Measurements from ENCODE around the gene BGN.

The BGN gene

GRCh38 chrX:153523269-153523668 lies 28.5 kb downstream of the BGN start:
- Histone ChIP-seq H3K79me2 (ENCODE audit: control insufficient read depth, insufficient read depth, low read length, poor library complexity) (no peaks in the 10 kb centered on the region), H3K23ac (ENCODE audit: low read length) (no peak overlapping the region), H3K27ac (ENCODE audit: low read depth, low read length) (no peak overlapping the region), H3K4ac (ENCODE audit: low read depth, low read length) (no peak overlapping the region), H3K9ac (ENCODE audit: low read length) (no peak overlapping the region), H3K14ac (ENCODE audit: low read length) (no peak overlapping the region), H2AK5ac (ENCODE audit: low read length) (no peak overlapping the region), H2AFZ (ENCODE audit: insufficient read depth, low read length, poor library complexity) (no peak overlapping the region), H3K4me1 (ENCODE audit: control insufficient read depth in 1 of 2, insufficient read depth in 2 of 2, low read length in 2 of 2) (no peaks in the 10 kb centered on the region), H2BK120ac (ENCODE audit: insufficient read depth, low read length, poor library complexity) (no peak overlapping the region), H4K8ac (ENCODE audit: low read depth, low read length) (no peak overlapping the region), H3K36me3 (ENCODE audit: control insufficient read depth in 1 of 2, insufficient read depth in 2 of 2, low read length in 2 of 2) (no peaks in the 10 kb centered on the region), H3K79me1 (ENCODE audit: low read length) (no peaks in the 10 kb centered on the region), H4K12ac (ENCODE audit: low read depth, low read length) (no peak overlapping the region), H3K27me3 (ENCODE audit: insufficient read depth, low read length) (peaks cover 4% of the 10 kb centered on the region), H2BK5ac (ENCODE audit: low read depth, low read length, poor library complexity) (no peak overlapping the region), H2BK12ac (ENCODE audit: low read length) (no peak overlapping the region), H3K9me3 (ENCODE audit: insufficient read depth, low read depth, low read length) (no peaks in the 10 kb centered on the region), H4K91ac (ENCODE audit: low read depth, low read length) (no peak overlapping the region), H3K18ac (ENCODE audit: low read length) (no peak overlapping the region), H3K4me3 (ENCODE audit: low read depth, low read length) (no peak overlapping the region), H3K4me2 (ENCODE audit: low read length) (no peak overlapping the region)
- no CpG with 5 or more reads among the region's 7 CpGs for WGBS (ENCODE audit: extremely low coverage, insufficient coverage, insufficient read length)
- no peak for DNase-seq

- WGBS (ENCODE audit: extremely low coverage, insufficient coverage, insufficient read length) = no CpG with 5 or more reads among the region's 3 CpGs
Measured at GRCh38 chrX:153524234-153524633, 29.5 kb downstream of the BGN start.

GRCh38 chrX:153525451-153525850 lies 30.7 kb downstream of the BGN start:
- Histone ChIP-seq H3K14ac (ENCODE audit: low read length) (no peak overlapping the region), H2AFZ (ENCODE audit: insufficient read depth, low read length, poor library complexity) (no peak overlapping the region), H3K18ac (ENCODE audit: low read length) (no peak overlapping the region), H3K27me3 (ENCODE audit: insufficient read depth, low read length) (no peaks in the 10 kb centered on the region), H4K91ac (ENCODE audit: low read depth, low read length) (no peak overlapping the region), H3K4me1 (ENCODE audit: control insufficient read depth in 1 of 2, insufficient read depth in 2 of 2, low read length in 2 of 2) (no peaks in the 10 kb centered on the region), H4K8ac (ENCODE audit: low read depth, low read length) (no peak overlapping the region), H3K27ac (ENCODE audit: low read depth, low read length) (no peak overlapping the region), H3K4ac (ENCODE audit: low read depth, low read length) (no peak overlapping the region), H2BK12ac (ENCODE audit: low read length) (no peak overlapping the region), H3K36me3 (ENCODE audit: control insufficient read depth in 1 of 2, insufficient read depth in 2 of 2, low read length in 2 of 2) (no peaks in the 10 kb centered on the region), H2AK5ac (ENCODE audit: low read length) (no peak overlapping the region), H4K12ac (ENCODE audit: low read depth, low read length) (no peak overlapping the region), H3K9ac (ENCODE audit: low read length) (no peak overlapping the region), H3K23ac (ENCODE audit: low read length) (no peak overlapping the region), H3K4me2 (ENCODE audit: low read length) (no peak overlapping the region), H3K79me1 (ENCODE audit: low read length) (no peaks in the 10 kb centered on the region), H3K4me3 (ENCODE audit: low read depth, low read length) (no peak overlapping the region), H3K9me3 (ENCODE audit: insufficient read depth, low read depth, low read length) (no peaks in the 10 kb centered on the region), H2BK5ac (ENCODE audit: low read depth, low read length, poor library complexity) (no peak overlapping the region), H2BK120ac (ENCODE audit: insufficient read depth, low read length, poor library complexity) (no peak overlapping the region), H3K79me2 (ENCODE audit: control insufficient read depth, insufficient read depth, low read length, poor library complexity) (no peaks in the 10 kb centered on the region)
- WGBS (ENCODE audit: extremely low coverage, insufficient coverage, insufficient read length) = no CpG with 5 or more reads among the region's 6 CpGs
- no peak for DNase-seq

More at GRCh38 chrX:153524234-153524633, 29.5 kb downstream of the BGN start:
- Histone ChIP-seq H3K9ac (ENCODE audit: low read length) (no peak overlapping the region), H3K4me3 (ENCODE audit: low read depth, low read length) (no peak overlapping the region), H2AK5ac (ENCODE audit: low read length) (no peak overlapping the region), H3K36me3 (ENCODE audit: control insufficient read depth in 1 of 2, insufficient read depth in 2 of 2, low read length in 2 of 2) (no peaks in the 10 kb centered on the region), H3K4me2 (ENCODE audit: low read length) (no peak overlapping the region), H3K14ac (ENCODE audit: low read length) (no peak overlapping the region), H2BK5ac (ENCODE audit: low read depth, low read length, poor library complexity) (no peak overlapping the region), H3K18ac (ENCODE audit: low read length) (no peak overlapping the region), H4K8ac (ENCODE audit: low read depth, low read length) (no peak overlapping the region), H2BK12ac (ENCODE audit: low read length) (no peak overlapping the region), H3K27ac (ENCODE audit: low read depth, low read length) (no peak overlapping the region), H3K79me2 (ENCODE audit: control insufficient read depth, insufficient read depth, low read length, poor library complexity) (no peaks in the 10 kb centered on the region), H4K12ac (ENCODE audit: low read depth, low read length) (no peak overlapping the region), H3K27me3 (ENCODE audit: insufficient read depth, low read length) (no peaks in the 10 kb centered on the region), H3K79me1 (ENCODE audit: low read length) (no peaks in the 10 kb centered on the region), H3K9me3 (ENCODE audit: insufficient read depth, low read depth, low read length) (no peaks in the 10 kb centered on the region), H4K91ac (ENCODE audit: low read depth, low read length) (no peak overlapping the region), H2AFZ (ENCODE audit: insufficient read depth, low read length, poor library complexity) (no peak overlapping the region), H3K23ac (ENCODE audit: low read length) (no peak overlapping the region), H3K4me1 (ENCODE audit: control insufficient read depth in 1 of 2, insufficient read depth in 2 of 2, low read length in 2 of 2) (no peaks in the 10 kb centered on the region), H3K4ac (ENCODE audit: low read depth, low read length) (no peak overlapping the region), H2BK120ac (ENCODE audit: insufficient read depth, low read length, poor library complexity) (no peak overlapping the region)
- no peak for DNase-seq

- Histone ChIP-seq H2BK120ac (ENCODE audit: insufficient read depth, low read length, poor library complexity) (no peak overlapping the region), H3K79me2 (ENCODE audit: control insufficient read depth, insufficient read depth, low read length, poor library complexity) (no peaks in the 10 kb centered on the region), H2BK12ac (ENCODE audit: low read length) (no peak overlapping the region), H2BK5ac (ENCODE audit: low read depth, low read length, poor library complexity) (no peak overlapping the region), H4K8ac (ENCODE audit: low read depth, low read length) (no peak overlapping the region), H2AK5ac (ENCODE audit: low read length) (no peak overlapping the region), H3K36me3 (ENCODE audit: control insufficient read depth in 1 of 2, insufficient read depth in 2 of 2, low read length in 2 of 2) (no peaks in the 10 kb centered on the region), H3K14ac (ENCODE audit: low read length) (no peak overlapping the region), H3K27me3 (ENCODE audit: insufficient read depth, low read length) (no peaks in the 10 kb centered on the region), H3K4me1 (ENCODE audit: control insufficient read depth in 1 of 2, insufficient read depth in 2 of 2, low read length in 2 of 2) (no peaks in the 10 kb centered on the region), H3K9me3 (ENCODE audit: insufficient read depth, low read depth, low read length) (no peaks in the 10 kb centered on the region), H3K18ac (ENCODE audit: low read length) (no peak overlapping the region), H3K27ac (ENCODE audit: low read depth, low read length) (no peak overlapping the region), H3K4me3 (ENCODE audit: low read depth, low read length) (no peak overlapping the region), H2AFZ (ENCODE audit: insufficient read depth, low read length, poor library complexity) (no peak overlapping the region), H4K12ac (ENCODE audit: low read depth, low read length) (no peak overlapping the region), H3K23ac (ENCODE audit: low read length) (no peak overlapping the region), H3K4me2 (ENCODE audit: low read length) (no peak overlapping the region), H4K91ac (ENCODE audit: low read depth, low read length) (no peak overlapping the region), H3K4ac (ENCODE audit: low read depth, low read length) (no peak overlapping the region), H3K9ac (ENCODE audit: low read length) (no peak overlapping the region), H3K79me1 (ENCODE audit: low read length) (no peaks in the 10 kb centered on the region)
- no CpG with 5 or more reads among the region's 7 CpGs for WGBS (ENCODE audit: extremely low coverage, insufficient coverage, insufficient read length)
- no peak for DNase-seq
Measured at GRCh38 chrX:153526042-153526441, 31.3 kb downstream of the BGN start.

Data from trophoblast cell (in vitro differentiated cells and primary cell).